HG03460 (cell line): Measurements from ENCODE around the gene SMAD9.
"Not testable (repeated sequence)": the region's sequence is repeated elsewhere in the genome, so short reads cannot be mapped to it uniquely, and the experiment has no call there.

Source experiments
- ATAC-seq: cut with Tn5 transposase; IDR thresholded peaks from one replicate; pipeline ENCODE4 v1.9.1; 2021; ENCODE audit not compliant: unreplicated experiment

The SMAD9 gene

GRCh38 chr13:36912369-36912768, 7.7 kb downstream of the SMAD9 start:
- no peak for ATAC-seq

DNA sequence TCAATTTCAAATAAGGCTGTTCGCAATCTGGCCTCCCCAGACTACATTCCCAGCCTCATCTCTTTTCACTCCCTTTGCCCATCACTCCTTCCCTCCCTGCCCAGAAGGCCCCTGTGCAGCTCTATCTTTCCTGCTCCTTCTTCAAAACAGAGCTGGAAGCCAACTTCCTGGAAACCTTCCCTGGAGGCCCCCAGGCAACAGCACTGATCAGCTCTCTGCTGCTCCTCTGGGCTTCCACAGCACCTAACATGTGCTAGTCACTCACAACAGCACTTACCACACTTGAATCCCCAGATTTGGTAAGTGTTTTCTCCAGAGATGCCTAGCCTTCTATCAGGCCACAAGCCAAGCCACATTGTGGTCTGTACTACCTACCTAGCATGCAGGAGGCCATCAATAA, 9.5 kb downstream of the SMAD9 start:
- ATAC-seq, result no peak

DNA sequence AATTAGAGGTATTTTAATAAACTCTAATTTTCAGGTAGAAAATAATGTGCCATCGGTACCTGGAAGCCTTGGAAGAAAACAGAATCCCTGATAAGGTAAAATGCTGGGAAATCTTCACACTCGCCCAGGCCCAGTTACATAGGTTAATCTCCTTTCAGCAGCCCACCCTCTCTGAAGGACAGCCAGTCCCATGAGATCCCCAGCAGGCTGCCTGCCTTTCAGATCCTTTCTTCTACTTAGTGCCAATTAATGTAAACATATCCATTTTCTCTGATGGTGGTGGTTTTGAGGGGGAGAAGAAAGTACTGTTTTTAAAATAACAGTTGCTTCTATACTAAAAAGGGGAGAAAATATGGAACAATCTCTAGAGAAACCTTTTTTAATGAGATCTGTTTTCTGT, 12.2 kb downstream of the SMAD9 start:
- no peak for ATAC-seq

- ATAC-seq, result no peak
These were observed 12.8 kb downstream of the SMAD9 start for GRCh38 chr13:36907266-36907665.

DNA sequence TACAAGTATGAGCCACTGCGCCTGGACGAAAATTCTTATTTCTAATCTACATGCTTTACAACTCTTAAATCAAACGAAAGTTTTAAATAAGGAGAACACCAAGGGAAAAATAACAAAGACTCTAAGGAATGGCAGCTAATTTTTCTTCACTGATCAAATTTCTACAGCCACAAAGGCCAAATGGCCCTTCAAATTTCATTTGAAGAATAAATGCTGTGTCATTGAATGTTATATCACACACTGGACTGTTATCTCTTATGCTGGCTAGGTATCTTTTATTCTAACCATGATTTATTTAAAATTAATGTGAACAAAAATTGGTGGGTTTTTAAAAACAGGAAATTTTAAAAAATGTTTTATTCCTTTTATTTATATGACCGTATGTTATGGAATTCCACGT, 14.1 kb downstream of the SMAD9 start:
- no peak for ATAC-seq

DNA sequence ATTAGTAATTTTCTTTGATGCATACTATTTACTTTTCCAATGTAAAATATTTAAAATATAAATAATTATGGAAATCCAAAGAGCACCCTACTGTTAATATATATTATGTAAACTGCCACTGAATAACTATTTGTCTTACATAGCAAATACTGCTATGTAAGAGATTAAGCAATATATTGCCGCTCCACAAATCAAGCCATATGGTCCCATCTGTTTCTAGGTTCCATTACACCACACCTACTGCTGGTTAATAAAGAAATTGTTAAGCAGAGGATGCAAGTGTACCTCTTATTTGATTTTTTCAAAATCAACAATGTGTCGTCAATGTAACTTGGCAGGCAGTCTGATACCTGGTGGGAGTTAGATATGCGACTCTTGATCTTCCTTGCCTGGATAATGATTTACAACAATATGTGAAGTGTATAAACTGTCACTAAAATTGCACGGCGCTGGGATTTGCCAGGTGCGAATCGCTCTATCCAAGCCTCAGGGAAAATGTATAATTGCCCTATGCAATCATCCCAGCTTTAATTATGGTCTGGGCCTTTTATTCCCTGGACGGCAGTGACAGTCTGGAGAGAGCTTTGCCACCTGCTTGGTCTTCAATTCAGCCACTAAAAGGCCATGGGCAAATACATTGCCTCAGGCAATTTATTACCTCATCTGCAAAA, 16.0 kb downstream of the SMAD9 start:
- no peak for ATAC-seq

DNA sequence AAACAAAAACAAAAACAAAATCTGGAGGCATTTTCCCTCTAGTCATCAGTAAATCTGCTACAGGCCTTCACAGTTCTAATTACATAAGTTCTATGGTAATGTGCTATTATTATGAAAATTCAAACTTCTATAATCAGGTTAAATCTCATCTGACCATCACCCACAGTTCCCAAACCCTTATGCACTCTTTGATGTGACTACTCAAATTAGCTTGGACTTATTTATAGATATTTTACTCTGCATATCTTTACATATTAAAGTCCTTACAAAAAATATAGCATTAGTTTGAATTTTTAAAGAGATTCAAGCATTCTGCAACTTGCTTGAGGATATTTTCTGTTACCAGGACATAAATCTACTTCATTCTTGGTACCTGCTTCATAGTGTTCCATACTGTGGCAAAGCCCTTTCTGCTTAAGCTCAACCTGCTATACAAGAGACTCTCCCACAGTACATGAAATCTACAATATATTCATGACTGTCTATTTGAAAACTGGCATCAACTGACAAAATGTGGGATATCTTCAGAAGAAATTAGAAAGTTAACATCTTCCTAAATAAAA, 22.9 kb downstream of the SMAD9 start:
- ATAC-seq, result no peak

DNA sequence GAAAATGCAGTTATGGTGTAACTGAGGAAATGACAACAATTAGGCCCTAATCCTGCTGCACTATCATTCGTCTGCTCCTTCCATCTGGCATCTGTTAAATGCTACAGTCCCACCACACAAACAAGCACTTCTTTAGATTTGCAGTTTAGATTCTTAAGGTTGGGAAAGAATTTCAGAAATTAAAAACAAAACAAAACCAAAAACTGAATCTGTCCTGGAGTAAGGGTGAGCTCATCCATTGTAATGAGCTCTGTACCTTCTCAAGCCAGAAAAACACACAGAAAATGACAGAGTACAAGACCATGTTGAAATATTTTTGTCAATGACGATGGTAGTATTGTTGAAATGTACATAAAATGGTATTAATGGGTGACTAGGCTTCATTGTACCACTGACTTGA, 28.3 kb downstream of the SMAD9 start:
- ATAC-seq, result no peak

- ATAC-seq, result no peak
These were observed 31.4 kb downstream of the SMAD9 start for GRCh38 chr13:36888645-36889044.

- no peak for ATAC-seq
These were observed 32.1 kb downstream of the SMAD9 start for GRCh38 chr13:36887758-36888521.

DNA sequence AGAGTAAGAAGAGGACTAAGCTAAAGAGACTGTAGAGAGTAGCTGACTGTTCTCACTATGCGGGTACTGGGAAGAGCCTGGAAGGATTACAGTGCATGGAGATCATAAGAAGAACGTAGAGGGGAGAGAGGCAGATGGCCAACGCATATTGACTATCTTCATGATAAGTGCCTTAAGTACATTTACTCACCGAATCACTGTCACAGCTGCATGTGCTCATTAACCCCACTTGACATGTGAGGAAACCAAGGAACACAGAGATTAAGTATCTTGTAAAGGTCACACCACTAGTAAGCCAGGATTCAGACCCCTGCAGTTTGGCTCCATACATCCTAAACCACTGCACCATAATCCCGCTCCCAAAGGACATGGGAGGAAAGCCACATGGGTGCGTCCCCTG, 34.1 kb downstream of the SMAD9 start:
- no peak for ATAC-seq

- no peak for ATAC-seq
These were observed 35.8 kb downstream of the SMAD9 start for GRCh38 chr13:36884235-36884634.

- no peak for ATAC-seq
These were observed 36.2 kb downstream of the SMAD9 start for GRCh38 chr13:36883824-36884223.

- not testable (repeated sequence) for ATAC-seq
These were observed 36.6 kb downstream of the SMAD9 start for GRCh38 chr13:36883392-36883791.

DNA sequence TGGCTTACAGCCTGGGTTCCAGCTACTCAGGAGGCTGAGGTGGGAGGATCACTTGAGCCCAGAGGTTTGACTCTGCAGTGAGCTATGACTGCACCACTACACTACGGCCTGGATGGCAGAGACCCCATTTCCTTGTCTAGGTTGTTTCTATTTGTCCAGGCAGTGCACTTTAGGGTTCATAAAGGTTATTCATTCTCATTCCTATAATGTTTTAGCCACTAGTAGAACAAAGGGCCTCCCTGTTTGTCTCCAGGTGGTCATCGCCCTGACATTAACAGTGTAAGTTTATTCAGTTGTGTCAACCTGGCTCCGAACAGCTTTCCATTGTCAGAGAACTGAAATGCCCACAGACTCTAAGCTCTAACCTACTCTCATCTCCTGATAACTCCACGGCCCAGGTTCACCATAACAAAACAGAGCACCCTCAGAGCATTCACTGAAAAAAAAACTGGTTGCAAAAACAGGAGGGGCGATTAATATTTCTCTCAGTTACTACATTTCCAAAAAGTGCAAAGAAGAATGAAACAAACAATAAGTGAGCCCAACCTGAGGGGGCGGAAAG, 37.1 kb downstream of the SMAD9 start:
- ATAC-seq, result no peak

DNA sequence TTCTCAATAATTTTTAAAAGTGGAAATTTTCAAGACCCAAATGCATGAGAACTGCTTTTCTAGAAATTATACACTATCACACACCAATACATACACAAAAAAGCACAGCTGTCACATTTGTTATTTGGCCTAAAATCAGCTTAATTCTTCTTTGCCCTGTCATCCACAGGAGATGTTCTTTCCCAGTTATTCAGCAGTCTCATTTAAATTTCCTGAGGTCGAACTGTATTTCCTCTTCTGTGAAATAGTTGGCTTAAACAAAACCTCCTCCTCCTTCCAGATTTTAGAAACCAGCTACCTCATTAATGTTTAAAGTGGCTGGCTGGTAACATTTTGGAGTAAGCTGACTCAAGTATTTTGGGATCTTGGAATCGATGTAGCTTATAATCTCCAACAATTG, 39.1 kb downstream of the SMAD9 start:
- no peak for ATAC-seq

GRCh38 chr13:36879218-36879938, 40.7 kb downstream of the SMAD9 start:
- no peak for ATAC-seq

GRCh38 chr13:36875961-36876360, 44.1 kb downstream of the SMAD9 start:
- ATAC-seq, result no peak

- ATAC-seq, result no peak
These were observed 44.6 kb downstream of the SMAD9 start for GRCh38 chr13:36875431-36875830.

DNA sequence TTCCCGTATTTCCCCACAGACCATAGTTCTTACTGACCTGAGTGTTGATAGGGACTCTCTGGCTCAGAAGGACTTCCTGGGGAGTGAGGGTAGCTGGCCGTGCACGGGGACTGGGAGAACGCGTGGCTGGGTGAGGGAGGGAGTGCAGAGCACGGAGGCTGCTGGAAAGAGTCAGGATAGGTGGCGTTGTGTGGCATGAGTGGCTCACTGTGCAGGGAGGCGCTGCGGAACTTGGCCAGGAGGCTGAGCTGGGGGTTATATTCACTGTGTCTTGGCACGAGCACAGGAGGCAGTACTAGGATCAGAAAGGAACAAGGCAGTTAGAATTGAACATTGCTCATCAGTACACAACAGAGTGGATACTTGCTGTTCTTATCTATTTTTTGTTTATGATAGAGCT, 47.4 kb downstream of the SMAD9 start:
- no peak for ATAC-seq

DNA sequence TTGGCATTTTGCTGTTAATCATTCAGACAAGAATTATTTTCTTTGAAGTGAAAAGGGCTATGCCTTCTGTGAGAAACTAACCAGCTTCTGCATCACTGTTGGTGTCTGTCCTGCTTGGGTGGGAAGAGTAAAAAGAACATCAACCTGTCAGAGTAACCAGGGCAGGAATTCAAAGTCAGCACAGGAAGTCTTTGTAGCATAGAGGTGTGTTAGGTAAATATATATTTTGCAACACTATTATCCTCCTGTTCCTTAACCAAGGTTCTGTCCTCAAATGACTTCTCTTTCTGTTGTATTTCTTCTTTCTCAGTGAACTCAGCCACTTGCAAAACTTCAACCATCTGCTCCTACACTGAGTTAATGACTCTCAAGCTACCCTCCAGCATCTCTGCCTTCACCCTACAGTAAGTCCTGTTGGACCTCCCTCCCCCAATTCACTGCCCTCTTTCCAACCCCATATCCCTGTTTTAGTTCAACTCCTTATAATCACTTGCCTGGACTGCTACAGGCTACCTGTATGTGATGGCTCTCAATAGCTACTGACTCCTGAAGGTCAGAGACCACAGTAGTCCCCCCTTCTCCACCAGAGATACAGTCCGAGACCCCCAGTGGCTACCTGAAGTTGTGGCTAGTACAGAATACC, 49.9 kb downstream of the SMAD9 start:
- no peak for ATAC-seq
